ENCODE results near the gene FLNB. TPM values are rescaled to one million over a fixed set of nuclear protein-coding genes. Genes with fewer than 3 reads are reported as not detected.

FLNB gene
- total RNA-seq, 4 donors from 2014 or later = 61.9 to 114 (median 89.9) TPM

DNA sequence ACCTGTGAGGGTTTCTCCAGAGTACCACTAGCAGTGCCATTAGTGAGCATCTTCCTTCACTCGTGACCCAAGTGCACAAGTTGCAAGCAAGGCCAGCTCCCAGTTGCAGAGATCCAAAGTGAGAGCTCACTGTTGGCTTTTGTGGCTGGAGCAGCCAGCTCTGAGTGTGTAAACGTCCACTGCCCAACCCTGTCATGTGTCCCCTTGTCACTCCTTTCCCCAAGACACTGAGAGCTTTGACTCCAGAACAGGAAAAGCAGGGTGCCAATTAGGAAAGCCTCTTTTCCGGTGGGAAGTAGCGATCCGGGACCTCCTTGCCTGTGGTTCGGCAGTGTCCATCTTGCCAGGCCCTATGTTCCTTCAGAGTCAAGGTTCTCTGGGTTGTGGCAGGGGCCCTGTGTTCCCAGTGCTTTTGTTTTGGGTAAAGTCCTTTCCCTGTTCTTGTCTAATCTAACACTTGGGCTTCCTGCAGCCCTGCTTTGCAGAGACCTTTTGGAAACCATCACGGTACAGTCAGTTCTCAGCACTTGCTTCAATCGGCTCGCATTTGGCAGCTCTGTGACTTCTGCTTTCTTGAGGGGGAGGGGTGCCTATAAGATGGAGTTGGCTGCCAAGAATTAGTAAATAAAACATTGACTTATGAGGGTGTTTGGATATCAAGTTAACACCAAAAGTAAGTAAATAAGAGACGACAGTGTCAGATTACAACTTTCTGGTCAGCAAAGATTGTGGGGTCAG is 112.0 kb downstream of the FLNB start:
- no peak for DNase-seq (ENCODE audit: extremely low spot score)

DNA sequence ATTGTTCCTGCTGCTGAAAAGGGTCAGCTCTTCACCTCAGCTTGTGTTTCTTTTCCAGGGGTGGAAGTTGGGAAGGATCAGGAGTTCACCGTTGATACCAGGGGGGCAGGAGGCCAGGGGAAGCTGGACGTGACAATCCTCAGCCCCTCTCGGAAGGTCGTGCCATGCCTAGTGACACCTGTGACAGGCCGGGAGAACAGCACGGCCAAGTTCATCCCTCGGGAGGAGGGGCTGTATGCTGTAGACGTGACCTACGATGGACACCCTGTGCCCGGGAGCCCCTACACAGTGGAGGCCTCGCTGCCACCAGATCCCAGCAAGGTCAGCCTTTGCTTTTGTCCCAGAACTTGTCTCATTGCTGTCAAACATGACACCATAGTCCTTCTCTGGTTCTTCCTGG is 113.0 kb downstream of the FLNB start:
- 87% methylated on average over 8 of the region's 11 CpGs for WGBS
- Histone ChIP-seq H3K36me3 (peaks cover 37 to 75% (median 66%) of the 10 kb centered on the region in 4 donors), H3K4me1 (peaks cover 23 to 51% (median 50%) of the 10 kb centered on the region in 4 donors), H3K9me3 (no peaks in the 10 kb centered on the region), H3K4me3 (no peak overlapping the region), H3K27me3 (no peaks in the 10 kb centered on the region), H3K27ac (replicated peaks in 1 of 4) (peak overlapping the region; percentile 68 to 83 (median 77))
- no peak for DNase-seq (ENCODE audit: extremely low spot score)
- TF ChIP-seq, protein P1, sequence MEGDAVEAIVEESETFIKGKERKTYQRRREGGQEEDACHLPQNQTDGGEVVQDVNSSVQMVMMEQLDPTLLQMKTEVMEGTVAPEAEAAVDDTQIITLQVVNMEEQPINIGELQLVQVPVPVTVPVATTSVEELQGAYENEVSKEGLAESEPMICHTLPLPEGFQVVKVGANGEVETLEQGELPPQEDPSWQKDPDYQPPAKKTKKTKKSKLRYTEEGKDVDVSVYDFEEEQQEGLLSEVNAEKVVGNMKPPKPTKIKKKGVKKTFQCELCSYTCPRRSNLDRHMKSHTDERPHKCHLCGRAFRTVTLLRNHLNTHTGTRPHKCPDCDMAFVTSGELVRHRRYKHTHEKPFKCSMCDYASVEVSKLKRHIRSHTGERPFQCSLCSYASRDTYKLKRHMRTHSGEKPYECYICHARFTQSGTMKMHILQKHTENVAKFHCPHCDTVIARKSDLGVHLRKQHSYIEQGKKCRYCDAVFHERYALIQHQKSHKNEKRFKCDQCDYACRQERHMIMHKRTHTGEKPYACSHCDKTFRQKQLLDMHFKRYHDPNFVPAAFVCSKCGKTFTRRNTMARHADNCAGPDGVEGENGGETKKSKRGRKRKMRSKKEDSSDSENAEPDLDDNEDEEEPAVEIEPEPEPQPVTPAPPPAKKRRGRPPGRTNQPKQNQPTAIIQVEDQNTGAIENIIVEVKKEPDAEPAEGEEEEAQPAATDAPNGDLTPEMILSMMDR (IDR thresholded peaks at IDR 0.05) = no peak
- TF ChIP-seq POLR2A (IDR thresholded peaks at IDR 0.05; ENCODE audit: low read depth) (no peak), POLR2AphosphoS5 (IDR thresholded peaks at IDR 0.05) (no peak)
- intact Hi-C loops (cut with DNase I) = no loop called here

More for the DNA sequence above, 112.0 kb downstream of the FLNB start:
- 34% methylated on average over 9 of the region's 10 CpGs for WGBS
- peak overlapping the region; percentile 68 to 83 (median 77) for H3K27ac ChIP-seq (replicated peaks in 1 of 4)
- H3K4me1 ChIP-seq = peaks cover 23 to 60% (median 59%) of the 10 kb centered on the region in 4 donors
- H3K9me3 ChIP-seq = no peaks in the 10 kb centered on the region
- H3K27me3 ChIP-seq = no peaks in the 10 kb centered on the region
- H3K36me3 ChIP-seq = peaks cover 27 to 75% (median 61%) of the 10 kb centered on the region in 4 donors
- TF ChIP-seq POLR2A (IDR thresholded peaks at IDR 0.05; ENCODE audit: low read depth) (no peak), EP300 (IDR thresholded peaks at IDR 0.05) (no peak), POLR2AphosphoS5 (IDR thresholded peaks at IDR 0.05) (no peak)
- TF ChIP-seq, protein P1 (IDR thresholded peaks at IDR 0.05) = no peak
- H3K4me3 ChIP-seq = no peak overlapping the region
- intact Hi-C loops (cut with DNase I) = no loop called here

DNA sequence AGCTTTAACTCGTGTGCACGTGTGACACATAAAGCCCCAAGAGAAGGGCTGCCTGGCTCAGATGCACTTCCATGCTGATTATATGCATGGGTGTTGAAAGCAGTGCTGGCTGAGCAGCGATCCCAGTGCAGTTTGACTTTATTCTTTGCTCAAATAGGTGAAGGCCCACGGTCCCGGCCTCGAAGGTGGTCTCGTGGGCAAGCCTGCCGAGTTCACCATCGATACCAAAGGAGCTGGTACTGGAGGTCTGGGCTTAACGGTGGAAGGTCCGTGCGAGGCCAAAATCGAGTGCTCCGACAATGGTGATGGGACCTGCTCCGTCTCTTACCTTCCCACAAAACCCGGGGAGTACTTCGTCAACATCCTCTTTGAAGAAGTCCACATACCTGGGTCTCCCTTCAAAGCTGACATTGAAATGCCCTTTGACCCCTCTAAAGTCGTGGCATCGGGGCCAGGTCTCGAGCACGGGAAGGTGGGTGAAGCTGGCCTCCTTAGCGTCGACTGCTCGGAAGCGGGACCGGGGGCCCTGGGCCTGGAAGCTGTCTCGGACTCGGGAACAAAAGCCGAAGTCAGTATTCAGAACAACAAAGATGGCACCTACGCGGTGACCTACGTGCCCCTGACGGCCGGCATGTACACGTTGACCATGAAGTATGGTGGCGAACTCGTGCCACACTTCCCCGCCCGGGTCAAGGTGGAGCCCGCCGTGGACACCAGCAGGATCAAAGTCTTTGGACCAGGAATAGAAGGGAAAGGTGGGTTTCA is 114.9 kb downstream of the FLNB start:
- Histone ChIP-seq H3K4me1 (peaks cover 17 to 32% (median 31%) of the 10 kb centered on the region in 4 donors), H3K36me3 (peaks cover 50 to 91% (median 81%) of the 10 kb centered on the region in 4 donors), H3K4me3 (no peak overlapping the region), H3K27me3 (no peaks in the 10 kb centered on the region), H3K9me3 (no peaks in the 10 kb centered on the region), H3K27ac (replicated peaks in 1 of 4) (peak overlapping the region in 1 of 4 donors; percentile 5)
- TF ChIP-seq EP300 (IDR thresholded peaks at IDR 0.05) = no peak
- no peak for TF ChIP-seq POLR2A (IDR thresholded peaks at IDR 0.05; ENCODE audit: low read depth)
- TF ChIP-seq, protein P1 (IDR thresholded peaks at IDR 0.05) = no peak
- intact Hi-C loops (cut with DNase I) = no loop called here
- DNase-seq (ENCODE audit: extremely low spot score) = no peak
- WGBS = 89% methylated on average over 28 of the region's 41 CpGs

DNA sequence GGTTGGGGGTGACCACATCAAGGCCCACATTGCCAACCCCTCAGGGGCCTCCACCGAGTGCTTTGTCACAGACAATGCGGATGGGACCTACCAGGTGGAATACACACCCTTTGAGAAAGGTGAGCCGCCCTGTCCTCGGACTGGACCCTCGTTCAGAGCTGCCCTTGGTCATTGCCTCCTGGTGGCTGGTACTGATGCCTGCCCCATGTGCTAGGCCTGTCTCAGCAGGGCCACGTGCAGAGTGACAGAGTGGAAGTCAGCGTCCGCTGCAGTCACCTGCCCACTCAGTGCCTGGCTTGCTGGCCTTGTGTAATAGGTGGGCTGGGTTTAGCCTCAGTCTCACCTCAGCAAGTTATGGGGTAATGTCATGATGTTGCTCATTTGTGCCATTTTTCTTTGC is 116.2 kb downstream of the FLNB start:
- peaks cover 12 to 26% (median 21%) of the 10 kb centered on the region in 4 donors for H3K4me1 ChIP-seq
- DNase-seq (ENCODE audit: extremely low spot score) = no peak
- intact Hi-C loops (cut with DNase I) = no loop called here
- peak overlapping the region in 2 of 4 donors; percentile 1 to 13 for H3K27ac ChIP-seq (replicated peaks in 1 of 4)
- H3K36me3 ChIP-seq = peaks cover 50 to 91% (median 82%) of the 10 kb centered on the region in 4 donors
- no peak overlapping the region for H3K4me3 ChIP-seq
- 91% methylated on average over 8 of the region's 8 CpGs for WGBS
- H3K27me3 ChIP-seq = no peaks in the 10 kb centered on the region
- TF ChIP-seq POLR2A (IDR thresholded peaks at IDR 0.05; ENCODE audit: low read depth) (no peak), POLR2AphosphoS5 (IDR thresholded peaks at IDR 0.05) (no peak), EP300 (IDR thresholded peaks at IDR 0.05) (no peak)
- no peaks in the 10 kb centered on the region for H3K9me3 ChIP-seq

All from esophagus muscularis mucosa (tissue), 4 donors.